Astrocyte of the cerebellum (primary cell): ENCODE results near the gene WIPF2.

Experiments used
- DNase-seq: peaks from one replicate; pipeline ENCODE4 v3.0.0-alpha.2; 2011; ENCODE audit warnings: low read depth
- H3K4me3 ChIP-seq: 2 replicates; pipeline ENCODE4 v1.5.1; 2011; ENCODE audit warnings: mild to moderate bottlenecking, low read depth, low read length, moderate library complexity
- in situ Hi-C: cut with HindIII; loops from 2 replicates; pipeline ENCODE4 v1.10.0; 2017; ENCODE audit warnings: low sequenced_read_pairs
- TF ChIP-seq, protein P1 (sequence below): IDR thresholded peaks from 2 replicates; pipeline ENCODE4 v1.5.1; 2012; ENCODE audit warnings: low read length, low read depth, moderate library complexity, mild to moderate bottlenecking; ENCODE audit errors: missing control alignments

WIPF2 gene

DNA sequence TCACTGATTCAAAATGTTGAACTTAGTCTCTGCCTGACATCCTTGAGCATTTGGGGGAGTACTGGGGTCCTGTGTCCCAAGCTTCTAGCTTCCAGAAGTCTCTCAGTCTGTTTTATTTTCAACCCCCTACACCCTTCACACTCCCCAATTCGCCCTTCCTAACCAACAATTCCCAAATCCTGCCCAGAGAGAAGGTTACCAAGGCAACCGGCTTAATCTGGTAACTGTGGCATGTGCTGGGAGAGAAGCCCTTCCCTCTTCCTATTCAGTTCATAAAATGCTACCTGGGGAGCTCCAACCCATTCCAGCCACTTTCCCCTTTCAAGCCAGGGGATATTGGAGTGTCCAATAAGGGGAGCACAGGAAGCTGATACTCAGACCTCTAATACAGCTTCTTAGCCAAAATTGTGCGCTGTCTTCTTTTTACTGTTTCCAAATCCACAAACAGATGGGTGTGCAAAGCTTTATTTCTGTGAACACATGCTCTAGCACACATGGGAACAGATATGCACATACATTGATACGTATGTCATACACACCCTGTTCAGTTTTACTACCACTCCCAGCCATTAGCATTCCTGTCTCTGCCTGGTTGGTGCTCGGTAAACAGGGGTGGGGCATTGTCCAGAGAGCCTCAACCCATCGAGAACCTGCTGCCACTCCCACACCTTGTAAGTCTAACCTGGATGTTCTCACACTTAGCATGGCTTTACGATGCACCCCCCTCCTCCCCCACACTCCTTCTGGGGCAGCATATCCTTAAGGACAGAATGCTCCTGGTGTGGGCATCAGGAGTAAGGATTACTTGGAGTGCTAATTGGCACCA, 43.0 kb upstream of the WIPF2 start:
- H3K4me3 ChIP-seq: no peak overlapping the region
- DNase-seq: no peak
- in situ Hi-C loops: loop anchor here (10.0 kb wide), 1 partner anchor 181 kb away; no protein-coding TSS in a partner anchor
- TF ChIP-seq, protein P1, sequence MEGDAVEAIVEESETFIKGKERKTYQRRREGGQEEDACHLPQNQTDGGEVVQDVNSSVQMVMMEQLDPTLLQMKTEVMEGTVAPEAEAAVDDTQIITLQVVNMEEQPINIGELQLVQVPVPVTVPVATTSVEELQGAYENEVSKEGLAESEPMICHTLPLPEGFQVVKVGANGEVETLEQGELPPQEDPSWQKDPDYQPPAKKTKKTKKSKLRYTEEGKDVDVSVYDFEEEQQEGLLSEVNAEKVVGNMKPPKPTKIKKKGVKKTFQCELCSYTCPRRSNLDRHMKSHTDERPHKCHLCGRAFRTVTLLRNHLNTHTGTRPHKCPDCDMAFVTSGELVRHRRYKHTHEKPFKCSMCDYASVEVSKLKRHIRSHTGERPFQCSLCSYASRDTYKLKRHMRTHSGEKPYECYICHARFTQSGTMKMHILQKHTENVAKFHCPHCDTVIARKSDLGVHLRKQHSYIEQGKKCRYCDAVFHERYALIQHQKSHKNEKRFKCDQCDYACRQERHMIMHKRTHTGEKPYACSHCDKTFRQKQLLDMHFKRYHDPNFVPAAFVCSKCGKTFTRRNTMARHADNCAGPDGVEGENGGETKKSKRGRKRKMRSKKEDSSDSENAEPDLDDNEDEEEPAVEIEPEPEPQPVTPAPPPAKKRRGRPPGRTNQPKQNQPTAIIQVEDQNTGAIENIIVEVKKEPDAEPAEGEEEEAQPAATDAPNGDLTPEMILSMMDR: no peak

DNA sequence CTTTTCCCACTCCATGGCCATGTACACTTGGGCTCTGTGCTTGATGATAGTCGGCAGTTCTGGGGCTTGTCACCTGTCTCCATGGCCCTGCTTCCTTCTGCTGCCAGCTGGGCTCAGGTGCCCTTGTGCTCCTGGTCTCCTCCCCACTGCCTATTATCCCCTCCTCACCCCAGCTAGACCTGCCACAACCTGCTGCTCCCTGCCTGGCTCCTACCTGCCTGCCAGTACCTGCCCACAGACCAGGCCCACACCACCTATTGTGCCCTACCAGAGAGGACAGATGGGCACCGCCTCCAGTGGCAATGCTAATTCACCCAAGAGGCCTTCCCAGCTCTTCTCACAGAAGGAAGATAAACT, 42.4 kb upstream of the WIPF2 start:
- no peak overlapping the region for H3K4me3 ChIP-seq
- DNase-seq: no peak
- TF ChIP-seq, protein P1: no peak
- in situ Hi-C loops: loop anchor here (10.0 kb wide), 1 partner anchor 182 kb away; no protein-coding TSS in a partner anchor

DNA sequence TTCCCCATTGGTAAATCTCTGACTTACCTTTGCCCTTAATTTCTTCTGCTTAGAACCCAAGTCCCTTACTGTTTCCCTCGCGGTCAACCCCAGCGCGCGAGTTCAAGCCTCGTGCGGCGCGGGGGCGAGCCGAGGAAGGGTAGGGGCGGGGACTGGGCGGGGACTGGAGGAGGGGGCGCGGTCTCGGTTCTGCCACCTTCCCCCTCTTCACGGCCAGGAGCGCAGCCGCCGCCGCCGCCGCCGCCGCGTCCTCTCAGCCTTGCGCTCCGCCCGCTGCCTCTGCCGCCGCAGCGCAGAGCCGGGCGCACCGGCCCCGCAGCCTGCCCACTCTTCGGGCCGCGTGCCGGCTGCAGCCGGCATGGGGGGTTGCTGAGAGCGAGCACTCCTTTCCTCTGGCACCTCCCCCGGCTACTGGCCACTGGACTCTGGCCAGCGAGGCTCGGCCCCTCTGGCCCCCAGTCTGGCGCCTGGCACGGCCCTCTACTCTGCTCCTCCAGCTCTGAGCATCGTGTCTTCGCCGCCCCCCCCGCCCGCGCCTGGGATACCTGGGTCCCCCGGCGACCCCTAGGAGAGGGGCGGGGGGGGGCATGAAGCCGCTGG, 41.7 kb upstream of the WIPF2 start, which contains the start of gene RAPGEFL1:
RAPGEFL1 (plus strand) TSS at position 196 of the 600 bp plus-strand sequence; CDS start at position 588, 392 bp downstream.
- TF ChIP-seq, protein P1: no peak
- no peak for DNase-seq
- in situ Hi-C loops: loop anchor here (10.0 kb wide), 1 partner anchor 183 kb away; no protein-coding TSS in a partner anchor
- peak within 1 kb of the TSS; percentile 49 for H3K4me3 ChIP-seq

DNA sequence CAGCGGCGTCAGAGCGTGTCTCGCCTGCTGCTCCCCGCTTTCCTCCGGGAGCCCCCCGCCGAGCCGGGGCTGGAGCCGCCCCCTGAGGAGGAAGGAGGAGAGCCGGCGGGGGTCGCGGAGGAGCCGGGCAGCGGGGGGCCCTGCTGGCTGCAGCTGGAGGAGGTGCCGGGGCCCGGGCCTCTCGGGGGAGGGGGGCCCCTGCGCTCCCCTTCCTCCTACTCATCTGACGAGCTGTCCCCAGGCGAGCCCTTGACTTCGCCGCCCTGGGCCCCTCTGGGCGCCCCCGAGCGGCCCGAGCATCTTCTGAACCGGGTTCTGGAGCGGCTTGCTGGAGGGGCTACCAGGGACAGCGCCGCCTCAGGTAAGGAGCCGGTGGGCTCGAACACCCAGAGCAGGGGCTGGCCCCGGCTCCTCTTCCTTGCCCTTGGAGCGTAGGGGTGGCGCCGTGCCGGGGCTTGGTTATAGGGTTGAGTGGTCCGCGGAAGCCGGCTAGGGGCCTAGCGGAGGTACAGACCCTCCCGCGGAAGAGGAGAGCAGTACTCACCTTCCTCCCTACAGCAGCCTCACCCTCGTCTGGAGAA, 41.0 kb upstream of the WIPF2 start:
- peak overlapping the region; percentile 49 for H3K4me3 ChIP-seq
- no peak for DNase-seq
- TF ChIP-seq, protein P1: no peak
- in situ Hi-C loops: loop anchor here (10.0 kb wide), 1 partner anchor 183 kb away; no protein-coding TSS in a partner anchor

DNA sequence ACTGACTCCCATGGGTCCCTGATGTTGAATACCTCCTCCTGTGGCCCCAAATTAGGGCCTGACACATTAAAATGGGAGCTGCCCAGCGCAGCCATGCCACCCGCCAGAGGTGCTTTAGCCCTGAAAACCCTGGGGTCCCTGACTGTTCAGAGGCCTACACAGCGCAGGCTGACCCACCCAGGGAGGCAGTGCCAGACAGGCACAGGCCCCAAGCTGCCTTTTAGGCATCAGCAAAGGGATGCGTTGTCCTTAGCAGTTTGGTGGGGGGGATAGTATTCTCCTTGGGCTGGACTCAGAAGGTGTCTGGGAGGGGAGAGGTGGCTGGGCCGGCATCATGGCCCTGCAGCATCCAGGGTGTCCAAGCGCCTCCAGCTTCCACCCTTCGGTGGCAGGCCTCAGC, 40.4 kb upstream of the WIPF2 start:
- in situ Hi-C loops: loop anchor here (10.0 kb wide), 1 partner anchor 184 kb away; no protein-coding TSS in a partner anchor
- TF ChIP-seq, protein P1: no peak
- no peak for DNase-seq
- peak overlapping the region; percentile 49 for H3K4me3 ChIP-seq

DNA sequence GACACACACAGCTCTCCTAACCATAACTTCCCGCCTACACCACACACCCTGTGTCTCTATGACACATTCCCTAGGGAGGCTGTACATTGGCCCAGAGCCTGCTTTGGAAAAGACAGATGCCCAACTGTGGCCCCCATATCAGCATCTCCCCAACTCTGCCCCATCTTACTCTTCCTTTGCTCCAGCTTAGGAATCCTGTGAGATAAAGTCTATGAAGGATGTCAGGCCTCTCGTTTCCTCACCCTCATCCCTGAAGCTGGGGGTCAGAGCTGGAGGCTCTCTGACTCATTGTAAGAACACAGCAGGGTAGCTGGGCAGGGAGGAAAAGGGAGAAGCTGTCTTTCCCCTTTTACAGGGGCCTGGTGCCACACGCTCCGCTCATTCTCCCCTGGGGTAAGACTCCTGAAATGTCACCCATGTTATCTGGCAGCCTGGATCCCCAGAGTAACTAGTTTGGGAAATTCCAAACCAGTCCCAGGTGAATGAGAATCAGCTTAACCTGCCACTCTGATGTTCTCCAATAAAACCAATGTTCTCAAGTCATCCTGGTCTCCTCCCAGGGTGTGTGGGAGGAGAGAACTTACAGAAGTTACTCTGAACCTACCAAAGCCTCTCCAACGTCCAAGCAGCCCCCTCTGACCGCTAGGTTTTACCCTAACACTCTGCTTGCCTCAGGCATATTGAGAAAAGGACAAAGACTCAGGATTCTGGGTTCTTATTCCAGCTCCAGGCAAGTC, 39.0 kb upstream of the WIPF2 start:
- TF ChIP-seq, protein P1: no peak
- no peak overlapping the region for H3K4me3 ChIP-seq
- in situ Hi-C loops: loop anchor here (10.0 kb wide), 1 partner anchor 185 kb away; no protein-coding TSS in a partner anchor
- peak; percentile 27 for DNase-seq
